ENCODE data around the gene MYO15A.
"Not testable (repeated sequence)": the region's sequence is repeated elsewhere in the genome, so short reads cannot be mapped to it uniquely, and the experiment has no call there.

Gene MYO15A

DNA sequence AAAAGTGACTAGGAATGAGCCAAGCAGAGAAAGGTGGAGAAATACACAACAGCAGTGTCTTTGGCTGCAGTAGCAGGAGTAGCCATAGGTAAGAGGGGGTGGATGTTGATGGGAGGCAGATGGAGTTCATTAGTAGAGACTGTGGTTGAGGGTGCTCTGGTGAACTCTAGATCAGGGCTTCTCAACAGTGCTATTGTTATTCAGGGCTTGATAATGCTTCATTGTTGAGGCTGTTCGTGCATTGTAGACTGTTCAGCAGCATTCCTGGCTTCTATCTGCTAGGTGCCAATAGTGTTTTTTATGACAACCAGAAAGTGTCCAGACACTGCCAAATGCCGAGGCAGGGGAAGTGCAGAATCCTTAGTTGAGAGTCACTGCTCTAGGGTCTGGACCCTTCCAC lies 78.7 kb downstream of the MYO15A start:
- peak; percentile 12 for DNase-seq

DNA sequence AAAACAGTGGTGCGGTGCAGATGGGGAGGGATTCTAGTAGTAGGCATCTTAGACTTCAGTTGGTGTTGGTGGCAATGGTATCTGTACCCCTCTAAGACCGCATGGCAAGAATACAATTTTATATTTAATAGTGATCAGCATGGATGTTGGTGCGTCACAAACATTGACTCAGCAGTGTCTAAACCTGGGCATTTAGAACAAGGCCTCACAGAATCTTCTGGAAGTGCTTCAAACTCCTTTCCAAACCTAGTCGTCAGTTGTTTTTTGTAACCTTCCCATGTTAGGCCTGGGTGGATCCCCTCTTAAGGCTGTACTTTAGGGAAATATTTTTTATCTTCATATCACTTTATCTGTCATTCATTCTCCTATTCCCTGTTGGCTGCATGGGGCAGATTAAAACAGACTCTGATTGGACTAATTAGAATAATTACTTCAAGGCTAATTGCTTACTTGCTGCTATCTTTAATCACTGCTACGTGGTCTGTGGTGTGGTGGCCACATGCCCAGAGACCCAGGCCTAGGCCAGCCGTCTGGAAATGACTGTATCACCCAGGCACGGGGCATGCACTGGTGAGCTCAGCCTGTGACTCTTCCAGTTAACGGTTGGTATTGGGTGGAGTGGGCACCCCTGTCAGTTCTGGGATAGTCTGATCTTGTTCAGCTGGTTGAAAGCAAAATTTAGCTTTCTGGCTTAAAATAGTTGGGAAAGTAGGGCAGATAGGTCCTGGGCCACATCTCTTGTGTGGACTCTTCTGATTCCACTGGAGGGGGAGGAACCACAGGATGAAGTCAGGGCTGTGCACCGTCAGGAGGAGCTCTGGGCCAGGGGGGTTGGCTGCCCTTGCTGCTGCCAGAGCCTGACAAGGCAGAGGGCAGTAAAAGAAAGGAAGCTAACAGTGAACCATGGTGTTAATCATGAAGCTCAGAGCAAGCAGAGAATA lies 79.5 kb downstream of the MYO15A start:
- peak; percentile 76 for DNase-seq

DNA sequence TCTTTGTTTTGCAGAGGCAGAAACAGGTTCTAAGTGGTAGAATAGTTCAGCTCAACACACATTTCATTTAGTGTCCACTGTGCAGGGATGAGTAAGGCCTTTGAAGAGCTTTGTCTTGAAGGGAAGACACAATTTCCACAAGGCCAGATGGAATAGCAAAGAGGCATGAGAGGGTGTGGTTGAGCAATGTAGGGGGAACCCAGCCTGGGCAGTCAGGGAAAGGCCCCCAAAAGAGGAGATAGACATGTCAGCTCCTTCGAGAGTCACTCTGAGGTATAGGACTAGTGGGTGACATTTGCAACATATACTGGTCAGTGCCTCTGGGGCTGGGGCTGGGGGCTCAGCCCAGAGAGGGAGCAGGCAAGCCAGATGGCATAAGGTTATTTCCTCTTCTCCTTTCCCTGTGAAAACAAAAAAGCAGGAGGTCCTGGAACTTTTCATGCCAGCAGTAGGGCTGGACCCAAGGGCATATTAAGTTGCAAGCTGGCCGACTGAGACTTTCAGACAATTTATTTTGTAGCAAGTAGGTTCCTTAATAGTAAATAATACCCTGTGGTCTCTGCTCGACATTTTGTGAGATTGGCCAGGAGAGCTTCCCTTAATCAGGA lies 82.2 kb downstream of the MYO15A start:
- no peak for DNase-seq

DNA sequence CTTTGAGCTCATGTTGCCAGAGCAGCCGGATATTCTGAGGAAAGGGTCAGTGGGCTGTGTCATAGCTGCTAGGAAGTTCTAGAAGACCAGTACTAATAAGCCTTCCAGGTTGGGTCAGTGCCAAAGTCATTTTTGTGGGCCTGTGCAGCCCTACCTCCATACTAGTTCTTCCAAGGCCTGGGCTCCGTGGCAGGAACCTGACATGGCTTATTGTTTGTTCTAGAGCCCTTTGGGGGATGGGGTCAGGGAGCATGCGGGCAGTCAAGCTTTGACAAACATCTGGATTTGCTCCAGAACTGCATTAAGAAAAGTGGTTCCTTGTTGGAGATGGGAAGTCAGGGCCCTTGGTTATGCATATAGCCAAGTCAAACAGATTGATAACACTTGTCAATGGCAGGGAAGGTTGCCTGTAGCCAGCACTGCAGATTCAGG lies 82.7 kb downstream of the MYO15A start:
- no peak for DNase-seq

DNA sequence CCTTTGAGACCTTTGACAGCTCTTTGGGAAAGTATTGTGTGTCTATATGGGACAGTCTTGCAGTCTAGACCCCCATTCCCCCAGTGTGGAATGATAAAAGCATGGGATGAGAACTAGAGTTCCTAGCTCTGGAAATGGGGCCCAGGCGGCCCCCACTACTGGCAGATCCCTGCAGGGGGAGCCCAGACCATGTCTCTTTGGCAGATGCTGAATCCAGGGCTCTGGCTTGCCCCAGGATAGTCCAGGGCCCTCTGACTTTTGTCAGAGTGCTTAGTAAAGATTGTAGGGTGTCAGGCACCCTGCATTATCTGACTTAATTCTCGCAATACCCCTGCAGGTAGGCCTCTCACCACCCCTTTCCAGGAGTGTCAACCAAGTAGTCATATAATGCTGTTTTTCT lies 83.4 kb downstream of the MYO15A start:
- peak; percentile 18 for DNase-seq

DNA sequence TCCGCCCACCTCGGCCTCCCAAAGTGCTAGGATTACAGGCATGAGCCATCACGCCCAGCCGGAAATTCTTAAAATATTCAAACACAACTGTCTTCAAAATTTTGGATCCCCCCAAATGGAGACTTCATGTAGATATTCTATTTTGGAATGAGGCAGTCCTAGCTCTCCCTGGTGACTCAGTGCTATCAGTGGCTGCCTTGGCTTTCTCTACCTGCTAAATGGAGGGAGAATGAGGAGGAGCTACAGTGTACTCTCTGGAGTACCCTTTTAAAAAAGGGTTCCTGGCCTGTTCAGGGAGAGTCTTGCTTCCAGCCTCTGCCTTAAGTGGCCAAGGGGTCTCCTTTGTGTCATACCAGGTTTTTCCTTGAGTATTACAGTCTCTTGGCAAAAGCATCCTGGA lies 85.8 kb downstream of the MYO15A start:
- DNase-seq: no peak

DNA sequence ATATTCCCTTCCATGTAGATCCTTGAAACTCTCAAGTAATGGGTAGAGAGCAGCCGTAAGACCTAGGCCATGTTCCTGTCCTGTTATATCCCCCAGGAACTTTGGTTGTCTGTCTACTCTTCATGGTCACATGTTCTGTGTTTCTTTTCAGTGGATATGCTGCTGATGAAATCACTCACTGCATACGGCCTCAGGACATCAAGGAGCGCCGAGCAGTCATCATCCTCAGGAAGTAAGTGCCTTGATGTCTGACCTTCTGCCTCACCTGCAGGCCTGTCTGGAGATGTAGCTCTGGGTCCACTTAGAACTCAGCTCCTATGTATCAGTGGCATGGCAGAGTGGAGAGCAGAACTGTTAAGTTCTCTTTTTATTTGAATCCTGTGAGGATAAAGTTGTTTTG lies 86.2 kb downstream of the MYO15A start:
- DNase-seq: no peak

DNA sequence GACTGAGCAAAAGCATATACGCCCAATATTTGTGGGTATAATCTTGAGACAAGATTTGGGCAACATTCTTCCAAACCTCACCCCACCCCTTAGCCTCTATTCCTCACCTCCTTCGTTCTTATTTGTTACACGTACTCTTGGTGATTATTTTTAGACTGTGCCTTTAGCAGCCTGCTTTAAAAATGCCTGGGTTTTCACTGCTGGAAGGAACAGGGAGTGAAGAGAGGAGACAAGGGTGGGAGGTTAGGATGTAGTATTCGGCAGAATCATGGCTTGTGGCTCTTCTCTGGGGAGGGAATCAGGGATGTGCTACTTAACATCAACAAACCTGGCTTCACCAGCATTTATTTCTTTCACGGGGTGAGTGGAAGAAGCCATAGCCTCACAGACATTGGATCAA lies 86.7 kb downstream of the MYO15A start:
- DNase-seq: no peak

DNA sequence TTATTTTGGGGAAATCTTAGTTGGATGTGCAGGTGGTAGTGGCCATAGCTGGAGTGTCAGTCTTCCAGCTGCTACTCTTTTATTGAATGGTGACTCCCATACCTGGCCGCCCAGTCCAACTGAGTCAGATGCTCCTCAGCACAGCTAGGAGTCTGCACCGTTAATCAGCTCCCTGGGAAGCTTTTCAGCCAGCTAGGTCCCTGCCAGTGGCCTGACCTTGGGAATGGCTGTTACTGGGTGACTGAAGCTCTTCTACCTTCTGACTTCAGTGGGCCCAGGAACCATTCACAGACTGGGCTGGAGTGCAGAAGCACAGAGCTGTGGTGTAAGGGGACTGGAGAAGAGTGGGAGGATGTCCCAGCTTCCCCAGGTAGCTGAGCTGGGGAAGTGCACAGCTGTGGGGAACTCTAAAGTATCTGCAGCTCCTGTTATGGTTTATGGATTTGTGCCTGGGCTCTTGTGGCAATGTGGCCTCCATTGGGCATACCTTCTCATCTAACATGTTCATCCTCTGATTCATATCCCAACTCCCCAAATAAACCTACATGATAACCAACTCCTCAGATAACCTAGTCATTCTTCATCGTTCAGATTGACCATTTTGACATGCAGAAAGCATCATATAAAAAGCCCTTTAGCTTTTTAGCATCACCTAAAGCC lies 89.1 kb downstream of the MYO15A start:
- DNase-seq: no peak

DNA sequence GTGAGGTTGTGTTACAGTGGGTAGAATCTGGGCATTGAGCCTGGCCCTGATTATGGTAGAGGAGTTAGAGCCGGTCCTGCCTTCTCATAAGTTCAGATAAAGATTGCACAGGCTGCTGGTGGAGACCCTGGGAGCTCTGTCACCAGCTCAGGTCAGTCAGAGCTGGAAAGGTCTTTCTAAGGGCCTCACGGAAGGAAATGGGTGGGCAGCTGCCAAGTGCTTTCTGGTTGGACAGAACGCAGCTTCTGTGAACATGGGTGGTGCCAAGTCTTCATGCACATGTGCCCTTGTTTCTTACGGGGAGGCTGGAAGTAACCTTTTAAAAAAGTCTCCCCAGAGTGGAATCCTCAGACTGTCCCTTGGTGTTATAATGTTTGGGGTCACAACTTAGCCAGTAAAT lies 90.0 kb downstream of the MYO15A start:
- DNase-seq: no peak

DNA sequence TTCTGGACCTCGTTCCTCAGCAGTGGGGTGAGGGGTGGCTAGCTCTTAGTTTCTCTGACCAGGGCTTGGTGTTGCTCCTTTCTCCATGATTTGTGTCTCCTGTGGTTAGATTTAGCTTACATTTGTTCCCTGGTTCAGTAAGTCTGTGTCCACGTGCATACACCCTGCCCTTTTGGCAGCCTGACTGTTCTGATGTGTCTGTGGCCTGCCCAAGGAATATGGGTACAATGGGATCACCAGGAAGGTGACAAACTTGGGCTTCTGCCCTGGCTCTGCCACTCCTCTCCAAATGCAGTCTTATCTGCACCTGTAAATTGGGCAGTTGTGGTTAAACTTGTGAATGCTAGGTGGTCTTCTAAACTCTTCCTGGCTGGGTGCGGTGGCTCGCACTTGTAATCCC lies 92.6 kb downstream of the MYO15A start:
- DNase-seq: no peak

DNA sequence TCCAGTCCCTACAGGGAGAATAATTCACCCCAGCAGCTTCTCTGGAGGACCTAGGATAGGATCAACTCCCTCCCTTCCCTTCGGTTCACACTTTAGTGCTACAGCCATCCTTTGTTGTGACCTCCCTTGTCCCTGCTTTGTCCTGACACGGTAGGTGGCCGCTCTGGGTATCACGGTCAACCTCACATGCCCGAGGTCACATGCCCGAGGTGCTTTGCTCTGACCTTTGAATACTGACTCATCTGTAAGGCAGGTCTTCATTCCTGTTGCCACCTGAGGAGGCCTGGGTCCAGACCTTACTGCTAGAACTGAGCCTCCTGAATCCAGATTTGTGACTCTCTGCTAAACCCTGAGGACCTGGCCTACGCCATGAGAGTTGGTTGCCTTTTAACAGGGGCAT lies 94.8 kb downstream of the MYO15A start:
- DNase-seq: no peak

DNA sequence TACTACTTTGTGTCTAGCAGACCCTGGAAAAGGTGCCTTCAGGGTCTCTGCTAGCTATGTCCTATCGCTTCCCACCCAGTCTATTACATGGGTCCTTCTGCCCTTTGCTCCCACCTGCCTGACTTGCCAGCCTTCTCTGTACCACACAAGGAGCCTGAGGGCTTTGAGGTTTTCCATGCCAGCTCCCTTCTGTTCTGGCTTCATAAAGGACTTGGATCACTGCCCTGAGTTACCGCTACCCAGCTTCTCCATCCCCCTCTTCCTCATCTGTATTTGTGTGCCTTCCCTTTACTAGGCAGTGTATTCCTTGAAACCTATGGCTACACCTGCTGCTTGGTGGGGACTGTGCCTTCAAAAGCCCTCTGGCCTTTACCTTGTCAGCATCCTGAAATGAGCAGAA lies 97.3 kb downstream of the MYO15A start:
- no peak for DNase-seq

DNA sequence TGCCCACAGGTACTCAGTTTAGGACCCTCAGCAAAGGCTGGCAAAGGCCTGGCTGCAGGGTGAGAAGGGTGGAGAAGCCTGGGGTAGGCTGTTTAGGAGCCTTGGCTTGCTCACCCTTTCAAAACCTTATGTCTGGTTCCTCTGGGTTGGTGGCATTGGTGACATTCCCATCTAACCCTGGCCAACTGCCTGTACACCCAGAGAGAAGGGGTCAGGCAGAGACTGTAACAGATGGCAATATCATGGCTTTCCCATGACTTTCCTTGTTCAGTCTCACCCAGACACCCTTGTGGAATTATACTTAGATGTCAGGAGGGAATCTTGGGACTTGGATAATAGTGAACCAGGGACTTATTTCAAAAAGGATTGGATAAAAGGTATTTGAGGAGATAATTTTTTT lies 98.4 kb downstream of the MYO15A start:
- no peak for DNase-seq

DNA sequence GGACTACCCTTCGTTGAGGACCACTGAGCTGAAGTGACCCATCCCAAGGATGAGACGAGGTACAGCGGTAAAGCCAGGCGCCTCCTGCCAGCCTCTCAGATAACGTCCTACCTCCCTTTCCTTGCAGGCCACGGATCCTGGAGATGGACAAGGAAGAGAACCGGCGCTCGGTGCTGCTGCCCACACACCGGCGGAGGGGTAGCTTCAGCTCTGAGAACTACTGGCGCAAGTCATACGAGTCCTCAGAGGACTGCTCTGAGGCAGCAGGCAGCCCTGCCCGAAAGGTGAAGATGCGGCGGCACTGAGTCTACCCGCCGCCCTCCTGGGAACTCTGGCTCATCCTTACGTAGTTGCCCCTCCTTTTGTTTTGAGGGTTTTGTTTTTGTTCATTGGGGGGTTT lies 99.5 kb downstream of the MYO15A start:
- DNase-seq: no peak

DNA sequence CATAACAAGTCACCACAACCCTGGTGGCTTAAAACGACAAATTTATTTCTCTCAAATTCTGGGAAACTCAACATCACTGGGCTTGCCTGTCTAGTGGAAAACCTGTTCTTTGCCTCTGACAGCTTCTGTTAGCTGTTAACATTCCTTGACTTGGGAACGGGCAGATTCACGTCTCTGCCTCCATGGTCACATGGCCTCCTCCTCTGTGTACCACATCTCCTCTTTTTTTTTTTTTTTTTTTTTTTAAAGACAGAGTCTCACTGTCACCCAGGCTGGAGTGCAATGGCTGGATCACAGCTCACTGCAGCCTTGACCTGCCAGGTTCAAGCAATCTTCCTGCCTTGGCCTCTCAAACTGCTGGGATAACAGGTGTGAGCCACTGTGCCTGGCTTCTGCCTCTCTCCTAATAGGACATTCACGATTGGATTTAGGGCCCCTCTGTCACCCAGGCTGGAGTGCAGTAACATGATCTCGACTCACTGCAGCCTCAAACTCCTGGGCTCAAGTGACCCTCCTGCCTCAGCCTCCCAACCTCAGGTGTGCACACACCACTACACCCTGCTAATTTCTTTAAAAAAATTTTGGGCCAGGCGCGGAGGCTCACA lies 105.2 kb downstream of the MYO15A start:
- DNase-seq: no peak

DNA sequence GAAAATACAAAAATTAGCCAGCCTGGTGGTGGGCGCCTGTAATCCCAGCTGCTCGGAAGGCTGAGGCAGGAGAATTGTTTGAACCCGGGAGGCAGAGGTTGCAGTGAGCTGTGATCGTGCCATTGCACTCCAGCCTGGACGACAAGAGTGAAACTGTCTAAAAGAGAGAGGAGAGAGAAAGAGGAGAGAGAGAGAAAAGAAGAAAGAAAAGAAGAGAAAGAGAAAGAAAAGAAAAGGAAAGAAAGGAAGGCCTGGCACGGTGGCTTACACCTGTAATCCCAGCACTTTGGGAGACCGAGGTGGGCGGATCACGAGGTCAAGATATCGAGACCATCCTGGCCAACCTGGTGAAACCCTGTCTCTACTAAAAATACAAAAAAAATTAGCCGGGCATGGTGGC lies 108.3 kb downstream of the MYO15A start:
- DNase-seq: not testable (repeated sequence)

DNA sequence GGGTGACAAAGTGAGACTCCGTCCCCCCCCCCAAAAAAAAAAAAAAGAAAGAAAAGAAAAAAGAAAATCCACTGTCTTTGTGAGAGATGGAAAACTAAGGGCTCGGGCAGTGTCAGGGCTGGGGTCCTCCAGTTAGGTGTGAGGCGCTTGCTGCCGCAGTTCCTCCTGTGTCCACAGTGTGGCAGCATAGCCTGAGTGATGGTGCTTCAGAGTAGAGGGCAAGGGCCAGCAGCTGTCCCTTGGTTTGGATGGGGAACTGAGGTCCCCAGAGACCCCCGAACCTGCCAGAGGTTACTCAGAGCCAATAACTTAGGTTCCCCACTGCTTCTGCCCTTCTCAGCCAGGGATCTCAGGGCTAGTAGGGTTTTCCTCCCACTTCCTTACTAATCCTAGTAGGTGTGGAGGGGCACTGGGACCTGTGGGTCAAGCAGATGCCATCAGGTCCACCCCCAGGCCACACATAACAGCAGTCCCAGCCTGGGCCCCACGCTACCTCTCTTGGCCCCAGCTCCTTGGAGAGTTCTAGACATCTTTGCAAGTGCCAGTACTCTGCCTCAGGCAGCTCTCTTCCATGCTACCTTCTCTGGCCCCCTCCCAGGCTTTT lies 109.0 kb downstream of the MYO15A start:
- peak; percentile 67 for DNase-seq

DNA sequence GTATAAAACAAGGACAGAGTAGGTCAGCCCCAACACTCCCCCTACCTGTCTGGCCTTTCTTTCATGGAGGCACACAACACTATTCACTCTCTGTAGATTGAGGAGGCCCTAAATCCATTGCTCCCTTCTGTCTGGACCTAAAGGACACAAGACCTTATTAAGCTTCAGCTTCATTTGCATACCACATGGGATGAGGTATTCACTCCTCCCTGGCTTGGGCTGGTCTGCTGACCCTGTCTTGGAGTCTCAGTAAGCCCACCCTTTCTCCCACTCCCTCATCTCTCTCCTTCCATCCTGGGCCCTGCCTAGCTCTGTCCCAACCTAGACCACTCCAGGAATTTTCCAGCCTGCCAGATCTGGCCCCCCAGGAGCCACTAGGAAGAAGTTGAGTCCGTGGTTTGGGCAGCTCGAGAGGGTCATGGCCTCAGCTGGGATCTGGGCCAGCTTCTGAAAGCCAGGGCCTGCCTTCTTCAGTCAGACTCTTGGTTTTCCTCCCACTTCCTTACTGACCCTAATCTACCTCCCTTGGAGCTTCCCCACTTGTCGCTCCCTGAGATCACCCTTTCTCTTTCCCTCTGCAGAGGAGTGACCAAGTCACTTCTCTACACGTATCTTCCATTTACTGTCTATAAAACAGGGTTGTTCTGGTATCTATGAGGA lies 110.3 kb downstream of the MYO15A start:
- DNase-seq: peak; percentile 81

DNA sequence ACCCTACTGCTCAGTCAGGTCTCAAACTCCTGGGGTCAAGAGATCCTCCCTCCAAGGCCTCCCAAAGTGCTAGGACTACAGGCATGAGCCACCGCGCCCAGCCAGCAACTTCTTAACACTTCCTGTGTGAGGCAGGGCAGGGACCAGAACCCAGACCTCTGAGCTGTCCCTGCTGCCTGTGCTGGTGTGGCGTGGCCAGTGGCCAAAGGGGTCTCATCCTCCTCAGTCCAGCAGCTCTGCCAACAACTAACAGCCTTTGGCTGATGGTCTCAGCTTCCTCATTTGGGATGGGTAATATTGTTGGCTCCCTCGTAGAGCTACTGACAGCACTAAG lies 115.5 kb downstream of the MYO15A start:
- DNase-seq: peak; percentile 25

DNA sequence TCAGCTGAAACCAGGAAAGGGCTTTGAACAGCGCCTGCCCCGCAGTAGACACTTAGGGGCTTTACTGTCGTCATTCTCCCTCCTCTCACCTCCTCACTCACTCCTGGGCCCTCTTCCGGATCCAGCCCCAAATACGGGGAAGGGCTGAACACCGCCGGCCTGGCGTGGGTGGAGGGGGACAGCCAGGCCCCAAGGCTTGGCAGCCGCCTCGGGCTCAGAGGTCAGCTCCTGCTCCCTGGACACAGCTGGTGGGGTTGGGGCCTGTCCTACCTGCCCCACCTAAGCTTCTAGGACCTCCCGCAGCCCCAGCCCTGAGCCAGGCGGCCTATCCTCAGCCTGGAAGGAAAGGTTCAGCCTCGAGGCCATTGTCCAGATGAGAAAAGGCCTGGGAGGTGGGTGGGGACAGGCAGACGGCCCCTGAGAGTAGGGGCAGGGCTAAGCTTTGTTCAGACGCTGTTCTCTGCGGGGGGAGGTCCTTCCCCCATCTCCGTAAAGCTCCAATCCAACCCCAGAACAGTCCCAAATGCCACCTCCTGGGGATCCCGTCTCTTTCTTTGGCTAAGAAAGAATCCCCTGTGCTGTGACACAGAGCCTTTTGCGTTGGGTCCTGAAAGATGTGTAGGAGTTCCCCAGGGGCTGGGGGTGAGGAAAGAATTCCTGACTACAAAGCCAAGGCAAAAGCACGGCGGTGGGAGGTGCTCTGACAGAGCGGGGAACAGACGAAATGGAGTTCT lies 116.0 kb downstream of the MYO15A start:
- DNase-seq: peak; percentile 63

DNA sequence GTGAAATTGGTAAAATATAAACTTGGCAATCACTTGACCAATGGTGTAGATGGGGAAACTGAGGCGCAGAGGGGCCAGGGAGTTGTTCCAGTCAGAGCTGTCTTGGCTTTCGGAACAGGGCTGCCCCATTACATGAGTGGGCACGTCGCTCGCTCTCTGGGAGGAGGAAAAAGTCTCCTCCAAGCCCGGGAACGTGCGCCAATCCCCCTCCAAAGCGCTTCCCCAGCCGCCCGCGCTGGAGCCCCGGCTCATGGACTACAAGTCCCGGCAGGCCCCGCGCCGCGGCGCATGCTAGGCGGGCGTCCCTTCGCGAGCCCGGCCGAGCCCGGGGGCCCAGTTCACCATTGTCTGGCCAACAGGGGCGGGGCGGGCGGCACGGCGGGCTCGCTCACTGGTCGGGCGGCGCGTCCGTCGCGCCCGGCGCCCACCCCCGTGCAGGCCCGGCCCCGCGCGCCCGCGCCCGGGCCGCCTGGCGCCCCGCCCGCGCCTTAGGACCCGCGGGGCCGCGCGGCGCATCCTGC lies 116.6 kb downstream of the MYO15A start, which contains the start of gene LLGL1:
TSS of gene LLGL1 (plus strand) at position 515 of the 521 bp plus-strand sequence. CDS start 48 bp downstream, outside the sequence.
- peak; percentile 96 for DNase-seq
